ENCODE results near the gene HACD3.

The HACD3 gene

DNA sequence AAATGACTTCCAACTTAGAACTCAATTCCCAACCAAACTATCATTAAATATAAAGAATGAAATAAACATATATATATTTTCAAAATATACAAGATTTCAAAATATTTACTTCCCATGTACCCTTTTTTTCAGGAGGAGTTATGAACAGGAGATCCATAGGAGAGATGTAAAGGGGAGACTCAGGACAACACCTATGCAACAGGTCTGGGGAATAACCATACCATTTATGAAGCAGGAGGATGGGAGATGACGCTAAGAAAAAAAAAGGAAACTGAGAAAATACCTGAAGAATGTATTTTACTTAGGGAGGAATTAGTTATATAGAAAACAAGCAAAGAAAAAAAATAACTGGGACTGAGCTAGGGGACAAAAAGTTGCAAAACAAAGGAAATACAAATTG, 56.8 kb downstream of the HACD3 start:
- DNase-seq (ENCODE audit: low read depth): no peak
- H3K4me3 ChIP-seq (ENCODE audit: low read depth, low read length): no peak overlapping the region
- no peak for TF ChIP-seq CTCF (IDR thresholded peaks at IDR 0.05; ENCODE audit: control insufficient read depth, extremely low read depth, insufficient read depth)

GRCh38 chr15:65595960-65596359, 65.7 kb downstream of the HACD3 start:
- no peak overlapping the region for H3K4me3 ChIP-seq (ENCODE audit: low read depth, low read length)
- TF ChIP-seq CTCF (IDR thresholded peaks at IDR 0.05; ENCODE audit: control insufficient read depth, extremely low read depth, insufficient read depth): peak; percentile 56
- no peak for DNase-seq (ENCODE audit: low read depth)

DNA sequence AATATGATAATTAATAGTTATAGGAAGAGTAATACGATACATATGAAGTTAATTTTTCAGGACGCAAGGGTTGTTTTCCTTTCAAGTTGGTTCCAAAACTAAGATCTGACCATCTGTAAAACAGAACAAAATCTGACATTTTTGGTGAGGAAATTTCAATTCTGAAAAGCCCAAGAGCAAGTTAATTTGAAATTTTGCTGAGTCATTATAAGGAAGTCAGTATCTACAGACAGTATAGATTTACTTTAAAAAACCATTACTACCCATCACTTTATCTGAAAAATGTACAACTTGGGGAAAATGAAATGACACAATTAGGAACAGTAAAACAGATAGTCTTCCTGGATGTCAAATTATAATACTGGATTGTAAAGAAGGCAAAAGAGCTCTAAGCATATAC, 68.2 kb downstream of the HACD3 start:
- TF ChIP-seq CTCF (IDR thresholded peaks at IDR 0.05; ENCODE audit: control insufficient read depth, extremely low read depth, insufficient read depth): no peak
- DNase-seq (ENCODE audit: low read depth): no peak
- no peak overlapping the region for H3K4me3 ChIP-seq (ENCODE audit: low read depth, low read length)

DNA sequence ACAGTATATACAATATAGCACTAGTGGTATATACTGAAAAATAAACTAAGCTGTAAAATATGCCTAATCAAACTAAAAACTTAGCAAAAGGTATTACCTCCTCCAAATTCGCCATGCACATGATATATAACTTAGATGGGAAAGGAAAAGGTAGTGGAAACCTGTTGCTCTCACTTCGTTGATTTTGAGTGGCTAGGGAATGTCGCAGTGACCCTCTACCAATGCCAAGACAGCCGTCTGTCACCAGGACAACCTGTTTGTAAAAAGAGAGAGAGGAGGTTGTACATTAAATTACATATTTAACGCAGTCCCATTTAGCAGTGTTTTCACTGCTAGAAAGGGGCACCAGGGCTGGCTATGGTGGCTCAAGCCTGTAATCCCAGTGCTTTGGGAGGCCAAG, 69.4 kb downstream of the HACD3 start:
- no peak for TF ChIP-seq CTCF (IDR thresholded peaks at IDR 0.05; ENCODE audit: control insufficient read depth, extremely low read depth, insufficient read depth)
- H3K4me3 ChIP-seq (ENCODE audit: low read depth, low read length): no peak overlapping the region
- no peak for DNase-seq (ENCODE audit: low read depth)

- no peak for TF ChIP-seq CTCF (IDR thresholded peaks at IDR 0.05; ENCODE audit: control insufficient read depth, extremely low read depth, insufficient read depth)
- no peak for DNase-seq (ENCODE audit: low read depth)
Observed at GRCh38 chr15:65603134-65603533, 72.9 kb downstream of the HACD3 start.

DNA sequence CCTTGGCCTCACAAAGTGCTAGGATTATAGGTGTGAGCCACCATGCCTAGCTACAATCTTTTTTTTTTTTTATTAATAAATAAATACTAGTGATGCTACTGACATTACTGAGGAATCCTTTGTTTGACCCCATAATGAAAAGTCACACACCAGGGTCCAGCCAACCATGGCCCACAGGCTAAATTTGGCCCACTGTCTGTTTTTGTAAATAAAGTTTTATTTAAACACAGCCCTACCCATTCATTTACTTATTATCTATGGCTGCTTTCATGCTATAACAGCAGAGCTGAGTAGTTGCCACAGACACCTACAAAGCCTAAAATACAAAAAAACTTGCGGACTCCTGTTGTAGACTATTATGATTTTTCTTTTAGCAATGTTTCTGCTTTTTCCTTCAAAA, 73.3 kb downstream of the HACD3 start:
- TF ChIP-seq CTCF (IDR thresholded peaks at IDR 0.05; ENCODE audit: control insufficient read depth, extremely low read depth, insufficient read depth): no peak
- no peak for DNase-seq (ENCODE audit: low read depth)

More at GRCh38 chr15:65603134-65603533, 72.9 kb downstream of the HACD3 start:
- H3K4me3 ChIP-seq (ENCODE audit: low read depth, low read length): no peak overlapping the region

GRCh38 chr15:65610871-65611718, 80.8 kb downstream of the HACD3 start, which contains the start of gene INTS14:
Gene INTS14 (minus strand): TSS chr15:65611131. CDS start chr15:65607380, 3,751 bp downstream.
- TF ChIP-seq CTCF (IDR thresholded peaks at IDR 0.05; ENCODE audit: control insufficient read depth, extremely low read depth, insufficient read depth): peak; percentile 81
- peak within 1 kb of the TSS; percentile 94 for H3K4me3 ChIP-seq (ENCODE audit: low read depth, low read length)
- peak; percentile 89 for DNase-seq (ENCODE audit: low read depth)

More for the DNA sequence above, 73.3 kb downstream of the HACD3 start:
- H3K4me3 ChIP-seq (ENCODE audit: low read depth, low read length): no peak overlapping the region
